Pulmonary artery endothelial cell (primary cell): ENCODE measurements around the gene WDR46. TPM values are rescaled to one million over a fixed set of nuclear protein-coding genes. Genes with fewer than 3 reads are reported as not detected.
A peak's percentile ranks its signal among the peaks of the same experiment; 100 is the strongest.

Experiments used
- DNase-seq: peaks from one replicate; pipeline ENCODE4 v3.0.0-alpha.2; 2011; ENCODE audit warnings: low read depth, low spot score
- total RNA-seq: library from RNA; depleted of rRNA; stranded (reverse); fragments of >200 nt; gene quantifications from 2 replicates; pipeline ENCODE4 v1.2.3, GENCODE V29; 2014

The WDR46 gene
- total RNA-seq, 1 donor from 2014 or later = 90.2 TPM

GRCh38 chr6:33313709-33314514 lies 24.9 kb upstream of the WDR46 start, which contains the start of gene TAPBP:
Gene TAPBP (minus strand): TSS chr6:33314078. CDS start chr6:33314041, 37 bp downstream.
- no peak for DNase-seq

GRCh38 chr6:33313105-33313708 lies 24.2 kb upstream of the WDR46 start:
- no peak for DNase-seq

GRCh38 chr6:33312361-33313104 lies 23.5 kb upstream of the WDR46 start:
- DNase-seq = no peak

GRCh38 chr6:33306356-33306755 lies 17.3 kb upstream of the WDR46 start:
- no peak for DNase-seq

GRCh38 chr6:33305052-33305451 lies 16.0 kb upstream of the WDR46 start:
- DNase-seq = no peak

GRCh38 chr6:33304216-33304615 lies 15.2 kb upstream of the WDR46 start:
- no peak for DNase-seq

- no peak for DNase-seq
These were observed 12.8 kb upstream of the WDR46 start for GRCh38 chr6:33301877-33302276.

GRCh38 chr6:33299237-33299944 lies 10.4 kb upstream of the WDR46 start:
- peak; percentile 70 for DNase-seq

- no peak for DNase-seq
These were observed 9.8 kb upstream of the WDR46 start, which contains the start of gene RGL2 for GRCh38 chr6:33298773-33299236. Gene RGL2 (minus strand): TSS chr6:33298942. CDS start chr6:33298610, 332 bp downstream.

- no peak for DNase-seq
These were observed 9.1 kb upstream of the WDR46 start for GRCh38 chr6:33297956-33298772.

- no peak for DNase-seq
These were observed 8.4 kb upstream of the WDR46 start for GRCh38 chr6:33297406-33297955.

- DNase-seq = no peak
These were observed 7.9 kb upstream of the WDR46 start for GRCh38 chr6:33296797-33297405.

GRCh38 chr6:33295621-33296369 lies 6.8 kb upstream of the WDR46 start:
- DNase-seq = no peak

- no peak for DNase-seq
These were observed 5.2 kb upstream of the WDR46 start for GRCh38 chr6:33294086-33294823.

GRCh38 chr6:33292996-33293682 lies 4.1 kb upstream of the WDR46 start:
- no peak for DNase-seq

- no peak for DNase-seq
These were observed 1.4 kb upstream of the WDR46 start for GRCh38 chr6:33290459-33290858.

GRCh38 chr6:33289784-33290315 lies 811 bp upstream of the WDR46 start:
- DNase-seq = no peak
